A549 treated with Mapracorat at 1 μM for 4 hours (cell line): ENCODE results near the gene TBX15. TPM values are rescaled to one million over a fixed set of nuclear protein-coding genes. Genes with fewer than 3 reads are reported as not detected.

Experiments used
- total RNA-seq: library from RNA; stranded (reverse); fragments of 200-300 nt; extraction: Qiagen RNA extraction; gene quantifications from 5 replicates; pipeline ENCODE4 v1.2.3, GENCODE V29; 2022

The TBX15 gene
- total RNA-seq = 0.03 to 0.08 TPM (median 0.07 TPM) in 4 of 5 replicates, not detected in the other

GRCh38 chr1:118988186-118989005 is at the start of gene TBX15:
Gene TBX15, minus strand, starts transcription at chr1:118988343. Its CDS starts 548 bp downstream, at chr1:118987795.

Other genes starting within 250 kb of the TBX15 start
- 4.9 to 6.5 TPM (median 4.9 TPM) in 5 replicates for gene WARS2, start 152.3 kb upstream of the TBX15 start, total RNA-seq